Measurements from ENCODE around the gene ADAMTSL1. TPM values are rescaled to one million over a fixed set of nuclear protein-coding genes. Genes with fewer than 3 reads are reported as not detected.

ADAMTSL1 gene
- total and polyA plus RNA-seq, 2 of the 8 experiments (the other 6 are each of a cell fraction or from before 2014, with no cell fraction given) = 0.84 to 1.1 TPM

GRCh38 chr9:18575686-18576085 is 101.7 kb downstream of the ADAMTSL1 start:
- FAIRE-seq = no peak
- TF ChIP-seq TAF7 (optimal IDR thresholded peaks at IDR 0.05; ENCODE audit: borderline replicate concordance, low read depth, low read length) = no peak
- no peak for TF ChIP-seq SP4 (IDR thresholded peaks at IDR 0.05; ENCODE audit: low read length)
- TF ChIP-seq BACH1 (IDR thresholded peaks at IDR 0.05; ENCODE audit: low read length) = no peak
- no peak for TF ChIP-seq KDM4A (IDR thresholded peaks at IDR 0.05; ENCODE audit: low read depth, low read length, severe bottlenecking)
- TF ChIP-seq GABPA (IDR thresholded peaks at IDR 0.05; ENCODE audit: borderline replicate concordance, insufficient read depth, low read length) = no peak

More at GRCh38 chr9:18575686-18576085, 101.7 kb downstream of the ADAMTSL1 start:
- Histone ChIP-seq H3K27me3 (replicated peaks in 1 of 4; ENCODE audit: control insufficient read depth in 3 of 4, extremely low read depth in 1 of 4, insufficient read depth in 3 of 4, low read length in 3 of 4) (no peaks in the 10 kb centered on the region), H4K20me1 (replicated peaks in 1 of 2; ENCODE audit: control insufficient read depth in 1 of 2, insufficient read depth in 2 of 2, low read length in 2 of 2) (no peaks in the 10 kb centered on the region), H2BK5ac (ENCODE audit: low read depth, low read length) (no peak overlapping the region), H3K79me1 (ENCODE audit: low read depth, low read length) (no peaks in the 10 kb centered on the region), H2BK15ac (ENCODE audit: low read length) (no peak overlapping the region), H2BK12ac (ENCODE audit: low read depth, low read length) (no peak overlapping the region), H3K27ac (ENCODE audit: low read depth, low read length) (no peak overlapping the region), H3K4me1 (replicated peaks in 1 of 4; ENCODE audit: control insufficient read depth in 3 of 4, insufficient read depth in 4 of 4, low read length in 3 of 4) (no peaks in the 10 kb centered on the region), H3K14ac (ENCODE audit: insufficient read length) (no peak overlapping the region), H3K56ac (replicated peaks; ENCODE audit: insufficient read length, low read depth, low read length) (no peak overlapping the region), H4K8ac (ENCODE audit: extremely low read depth, insufficient read depth, low read length) (no peak overlapping the region), H2BK120ac (replicated peaks; ENCODE audit: low read depth, low read length) (no peak overlapping the region), H4K91ac (replicated peaks; ENCODE audit: insufficient read length, low read length) (no peak overlapping the region), H3K9ac (replicated peaks in 1 of 4; ENCODE audit: extremely low read depth in 1 of 4, low read depth in 3 of 4, low read length in 3 of 4) (no peak overlapping the region), H3K4ac (replicated peaks; ENCODE audit: insufficient read length, low read depth, low read length) (no peak overlapping the region), H4K5ac (ENCODE audit: insufficient read length, low read depth, low read length) (no peak overlapping the region), H3K9me3 (ENCODE audit: insufficient read depth in 2 of 2, low read depth in 1 of 2, low read length in 1 of 2) (no peaks in the 10 kb centered on the region), H3K36me3 (ENCODE audit: control insufficient read depth in 2 of 4, insufficient read depth in 4 of 4, low read length in 3 of 4) (no peaks in the 10 kb centered on the region), H3K23ac (ENCODE audit: insufficient read length) (no peak overlapping the region), H3K23me2 (ENCODE audit: low read depth, low read length) (no peaks in the 10 kb centered on the region), H3K4me2 (ENCODE audit: insufficient read depth in 1 of 2, low read depth in 2 of 2, low read length in 2 of 2) (no peak overlapping the region), H3K18ac (ENCODE audit: extremely low read depth, low read length) (no peak overlapping the region), H2BK20ac (ENCODE audit: low read length) (no peak overlapping the region), H2AK5ac (ENCODE audit: low read depth, low read length) (no peak overlapping the region), H3K79me2 (ENCODE audit: control insufficient read depth in 1 of 2, insufficient read depth in 2 of 2, low read length in 2 of 2) (no peaks in the 10 kb centered on the region), H2AFZ (ENCODE audit: low read length) (no peak overlapping the region), H3K4me3 (ENCODE audit: extremely low read depth in 1 of 4, insufficient read depth in 2 of 4, low read depth in 3 of 4, low read length in 4 of 4) (no peak overlapping the region)
- CTCF ChIA-PET (ENCODE audit: partially characterized antibody) = interaction anchor here (1.6 kb wide), 1 partner anchor 11 kb away, joined by 4 read pairs; no protein-coding TSS in a partner anchor
- 92% methylated on average over 1 of the region's 1 CpG; no CpG with 5 or more reads in 1 of the 2 experiments for WGBS, 2 experiments (ENCODE audit: extremely low coverage in 1 of 2, insufficient coverage in 1 of 2, insufficient read length in 1 of 2, insufficient replicate concordance in 2 of 2, low coverage in 1 of 2, low lambda C conversion rate in 2 of 2, missing lambda C conversion rate in 1 of 2)
- POLR2A ChIA-PET (ENCODE audit: partially characterized antibody) = no interaction called here
- DNase-seq (ENCODE audit: low read depth in 1 of 2, low spot score in 2 of 2) = no peak

Data from H1 (cell line).